ENCODE measurements around the gene WDTC1. TPM values are rescaled to one million over a fixed set of nuclear protein-coding genes. Genes with fewer than 3 reads are reported as not detected.

The WDTC1 gene
- total and polyA plus RNA-seq, 2 experiments from 2014 or later, result 3.8 to 14.0 TPM

- H3K4me3 ChIP-seq, result peak overlapping the region; percentile 51; the same call in 1 of the 2 replicates
- no peak overlapping the region for H2AFZ ChIP-seq
- TF ChIP-seq ETS1 (IDR thresholded peaks at IDR 0.05) (no peak), CTCF (conservative IDR thresholded peaks at IDR 0.05; ENCODE audit: low read depth in 2 of 2) (peak in 1 of 2 experiments; percentile 47; a peak in 2 of 4 replicates)
- no peak overlapping the region for H3K4me3 Mint-ChIP-seq
- no peaks in the 10 kb centered on the region for H3K9me3 Mint-ChIP-seq
- peaks cover 41% of the 10 kb centered on the region for H3K27me3 ChIP-seq (ENCODE audit: insufficient read depth)
- H3K27ac Mint-ChIP-seq, result no peak overlapping the region
- no peaks in the 10 kb centered on the region for H3K9me2 ChIP-seq (ENCODE audit: insufficient read depth)
- peaks cover 20% of the 10 kb centered on the region; the same call in 2 of the 3 replicates for H3K4me1 Mint-ChIP-seq
- H3F3A ChIP-seq (replicated peaks; ENCODE audit: low read depth), result peaks cover 8% of the 10 kb centered on the region; the same call in 1 of the 2 replicates
- peak; percentile 71 for DNase-seq (ENCODE audit: low spot score)
- no peak overlapping the region for H3K27ac ChIP-seq (ENCODE audit: low read depth)
- H3K4me2 ChIP-seq, result peak overlapping the region; percentile 84
- no peaks in the 10 kb centered on the region for H3K36me3 ChIP-seq (ENCODE audit: insufficient read depth)
- H3K4me1 ChIP-seq (ENCODE audit: insufficient read depth), result peaks cover 18% of the 10 kb centered on the region
- ATAC-seq, result peak; percentile 19
- peaks cover 42% of the 10 kb centered on the region for H3K27me3 Mint-ChIP-seq (ENCODE audit: insufficient read depth, low read depth, poor library complexity)
- H3K36me3 Mint-ChIP-seq (ENCODE audit: low read depth), result peaks cover 5% of the 10 kb centered on the region; the same call in 1 of the 3 replicates
- H4K20me1 ChIP-seq (replicated peaks; ENCODE audit: insufficient read depth), result no peaks in the 10 kb centered on the region
- no peaks in the 10 kb centered on the region for H3K79me2 ChIP-seq (replicated peaks; ENCODE audit: insufficient read depth)
Observed at GRCh38 chr1:27356619-27357280, 122.3 kb downstream of the WDTC1 start.

GRCh38 chr1:27357281-27358037 lies 123.0 kb downstream of the WDTC1 start:
- Histone ChIP-seq H3K27ac (ENCODE audit: low read depth) (no peak overlapping the region), H3K4me2 (peak overlapping the region; percentile 84), H3K9me2 (ENCODE audit: insufficient read depth) (no peaks in the 10 kb centered on the region), H3K36me3 (ENCODE audit: insufficient read depth) (no peaks in the 10 kb centered on the region), H4K20me1 (replicated peaks; ENCODE audit: insufficient read depth) (no peaks in the 10 kb centered on the region), H2AFZ (peak overlapping the region; percentile 80), H3K27me3 (ENCODE audit: insufficient read depth) (peaks cover 47% of the 10 kb centered on the region), H3K79me2 (replicated peaks; ENCODE audit: insufficient read depth) (no peaks in the 10 kb centered on the region), H3F3A (replicated peaks; ENCODE audit: low read depth) (peaks cover 8% of the 10 kb centered on the region; the same call in 1 of the 2 replicates), H3K4me1 (ENCODE audit: insufficient read depth) (peaks cover 14% of the 10 kb centered on the region), H3K4me3 (peak overlapping the region; percentile 51)
- Mint-ChIP-seq H3K36me3 (ENCODE audit: low read depth) (peaks cover 5% of the 10 kb centered on the region; the same call in 1 of the 3 replicates), H3K4me1 (peaks cover 16% of the 10 kb centered on the region; the same call in 2 of the 3 replicates), H3K9me3 (no peaks in the 10 kb centered on the region), H3K4me3 (peak overlapping the region; percentile 29; the same call in 1 of the 3 replicates), H3K27ac (no peak overlapping the region), H3K27me3 (ENCODE audit: insufficient read depth, low read depth, poor library complexity) (peaks cover 42% of the 10 kb centered on the region)
- DNase-seq (ENCODE audit: low spot score), result peak; percentile 87
- TF ChIP-seq REST (IDR thresholded peaks at IDR 0.05; ENCODE audit: unreplicated experiment) (no peak), CTCF (conservative IDR thresholded peaks at IDR 0.05; ENCODE audit: low read depth in 2 of 2) (peak; percentile 81 to 97), EZH2 (IDR thresholded peaks at IDR 0.05; ENCODE audit: low read depth, unreplicated experiment) (peak; percentile 35), CREB1 (CRISPR knock-in tag; IDR thresholded peaks at IDR 0.05; ENCODE audit: low read depth) (0 out of 2 replicates have a peak, but pooled peaks have one; percentile 27), JUNB (IDR thresholded peaks at IDR 0.05; ENCODE audit: unreplicated experiment) (no peak)
- peak; percentile 72 for ATAC-seq

Data from GM23338 (cell line).